HCT116 (cell line): ENCODE data around the gene TSPAN14. TPM values are rescaled to one million over a fixed set of nuclear protein-coding genes. Genes with fewer than 3 reads are reported as not detected.

Experiments used
- ATAC-seq: fragments of 200-7000 bp; cut with Tn5 transposase; 2 replicates; pipeline ENCODE4 v1.9.1; 2020; ENCODE audit warnings: mild to moderate bottlenecking, moderate library complexity
- BruUV-seq: library from RNA; stranded (reverse); fragments of 400-500 nt; replicated peaks from 2 replicates; lab custom pipeline; 2021; lab: Mats Ljungman, UMichigan
- CTCF ChIA-PET: fragments of 300-600 bp; sonication (Branson Sonifier 250); formaldehyde crosslinking; loops from one replicate; lab custom pipeline; 2021; ENCODE audit warnings: antibody characterized with exemption; lab: Charles Lee
- POLR2A ChIA-PET: fragments of 300-600, 350-600 bp; sonication (Branson Sonifier 250); formaldehyde crosslinking; loops from one replicate; lab custom pipeline; 2021; ENCODE audit warnings: antibody characterized with exemption; lab: Charles Lee
- RAD21 ChIA-PET, 2 experiments: fragments of 300-600 bp; sonication (Branson Sonifier 250); formaldehyde crosslinking; loops; one replicate each; lab custom pipeline; 2023; ENCODE audit warnings: low total read pairs in 2 of 2; ENCODE audit not compliant: uncharacterized antibody in 2 of 2, unreplicated experiment in 2 of 2, low non-redundant PET in 1 of 2; lab: Charles Lee
- DNase-seq: peaks from one replicate; pipeline ENCODE4 v3.0.0-alpha.2; 2010; ENCODE audit warnings: low read depth, low spot score
- H2AFZ ChIP-seq: fragments of 200-600 bp; shearing (Covaris generic), sonication (generic); 2 replicates; pipeline ENCODE4 v1.6.1; 2017; ENCODE audit warnings: low read depth, mixed run types, mixed read lengths, antibody characterized with exemption, low read length; ENCODE audit not compliant: poor library complexity, severe bottlenecking
- H3K27ac ChIP-seq: 2 replicates; pipeline ENCODE4 v1.5.1; 2012; ENCODE audit warnings: low read depth, low read length
- H3K27me3 ChIP-seq: fragments of 200-600 bp; sonication (generic); 2 replicates; pipeline ENCODE4 v1.6.1; 2016; ENCODE audit warnings: mixed run types, low read length, mixed read lengths; ENCODE audit not compliant: insufficient read depth
- H3K36me3 ChIP-seq, 2 experiments: fragments of 200-500 bp in 1 of 2; fragments of 200-600 bp in 1 of 2; sonication (Bioruptor generic) in 1 of 2; sonication (generic) in 1 of 2; 2 replicates each; pipeline versions ENCODE4 v1.5.1 to v1.6.1; 2014 to 2016; ENCODE audit warnings: low read length in 2 of 2, inconsistent platforms in 1 of 2, mixed read lengths in 1 of 2, mixed run types in 1 of 2; ENCODE audit not compliant: insufficient read depth in 2 of 2, control insufficient read depth in 1 of 2
- H3K4me1 ChIP-seq, 2 experiments: fragments of 200-600 bp in 1 of 2; sonication (generic) in 1 of 2; 2 replicates each; pipeline versions ENCODE4 v1.5.1 to v1.6.1; 2012 to 2017; ENCODE audit warnings: low read length in 2 of 2, inconsistent platforms in 1 of 2, mild to moderate bottlenecking in 1 of 2, mixed read lengths in 1 of 2, mixed run types in 1 of 2, moderate library complexity in 1 of 2; ENCODE audit not compliant: insufficient read depth in 2 of 2, control insufficient read depth in 1 of 2
- H3K4me2 ChIP-seq: fragments of 200-600 bp; sonication (generic); 2 replicates; pipeline ENCODE4 v1.6.1; 2017; ENCODE audit warnings: mixed run types, low read length, mixed read lengths
- H3K4me3 ChIP-seq, 2 experiments: fragments of 200-600 bp in 1 of 2; sonication (generic) in 1 of 2; replicated peaks in 1 of 2; 2 replicates each; pipeline ENCODE4 v1.5.1; 2011 to 2016; ENCODE audit warnings: low read length in 2 of 2, control low read depth in 1 of 2, low read depth in 1 of 2, mild to moderate bottlenecking in 1 of 2, mixed read lengths in 1 of 2, mixed run types in 1 of 2
- H3K79me2 ChIP-seq: fragments of 200-600 bp; sonication (generic); 2 replicates; pipeline ENCODE4 v1.6.1; 2017; ENCODE audit warnings: mild to moderate bottlenecking, mixed run types, low read length, moderate library complexity, mixed read lengths; ENCODE audit not compliant: insufficient read depth
- H3K9ac ChIP-seq: fragments of 200-600 bp; sonication (generic); 2 replicates; pipeline ENCODE4 v1.6.1; 2016; ENCODE audit warnings: low read length, mixed read lengths
- H3K9me2 ChIP-seq: fragments of 200-600 bp; sonication (generic), shearing (Covaris generic); 2 replicates; pipeline ENCODE4 v1.6.1; 2017; ENCODE audit warnings: mixed run types, mild to moderate bottlenecking, moderate library complexity; ENCODE audit not compliant: insufficient read depth
- H3K9me3 ChIP-seq, 2 experiments: fragments of 200-500 bp in 1 of 2; fragments of 200-600 bp in 1 of 2; sonication (Bioruptor generic) in 1 of 2; sonication (generic) in 1 of 2; 2 replicates each; pipeline ENCODE4 v1.6.1; 2014 to 2017; ENCODE audit warnings: low read length in 2 of 2, mixed read lengths in 2 of 2, inconsistent platforms in 1 of 2, low read depth in 1 of 2, mild to moderate bottlenecking in 1 of 2, mixed run types in 1 of 2, moderate library complexity in 1 of 2; ENCODE audit not compliant: control insufficient read depth in 1 of 2, insufficient read depth in 1 of 2
- H4K20me1 ChIP-seq: fragments of 200-600 bp; sonication (generic), shearing (Covaris generic); 2 replicates; pipeline ENCODE4 v1.6.1; 2017; ENCODE audit warnings: mixed run types, mild to moderate bottlenecking, moderate library complexity; ENCODE audit not compliant: insufficient read depth
- ATF3 ChIP-seq: IDR thresholded peaks from 2 replicates; pipeline ENCODE4 v1.6.1; 2012
- CBX3 ChIP-seq: IDR thresholded peaks from 2 replicates; pipeline ENCODE4 v1.6.1; 2012; ENCODE audit warnings: low read depth
- CEBPB ChIP-seq: IDR thresholded peaks from 2 replicates; pipeline ENCODE4 v1.6.1; 2012; ENCODE audit warnings: low read depth
- EGR1 ChIP-seq: IDR thresholded peaks from 2 replicates; pipeline ENCODE4 v1.6.1; 2012; ENCODE audit warnings: low read depth
- EZH2 ChIP-seq: fragments of 200-600 bp; sonication (generic); IDR thresholded peaks from 2 replicates; pipeline ENCODE4 v1.6.1; 2017; ENCODE audit warnings: antibody characterized with exemption, mixed run types
- FOSL1 ChIP-seq: IDR thresholded peaks from 2 replicates; pipeline ENCODE4 v1.6.1; 2012; ENCODE audit warnings: low read depth
- JUND ChIP-seq: IDR thresholded peaks from 2 replicates; pipeline ENCODE4 v1.6.1; 2012
- MAX ChIP-seq: IDR thresholded peaks from 2 replicates; pipeline ENCODE4 v1.6.1; 2012
- POLR2A ChIP-seq: IDR thresholded peaks from 2 replicates; pipeline ENCODE4 v1.7.0; 2011; ENCODE audit warnings: borderline replicate concordance; ENCODE audit not compliant: insufficient read depth, insufficient read length; ENCODE audit errors: extremely low read depth
- POLR2AphosphoS5 ChIP-seq: IDR thresholded peaks from 2 replicates; pipeline ENCODE4 v1.6.1; 2011; ENCODE audit warnings: mild to moderate bottlenecking, low read depth, low read length, moderate library complexity
- RAD21 ChIP-seq: IDR thresholded peaks from 2 replicates; pipeline ENCODE4 v1.6.1; 2012; ENCODE audit warnings: low read depth, mild to moderate bottlenecking
- SIN3A ChIP-seq: IDR thresholded peaks from 2 replicates; pipeline ENCODE4 v1.6.1; 2012; ENCODE audit warnings: low read depth
- SP1 ChIP-seq: IDR thresholded peaks from 2 replicates; pipeline ENCODE4 v1.6.1; 2012; ENCODE audit warnings: low read depth
- SRF ChIP-seq: IDR thresholded peaks from 2 replicates; pipeline ENCODE4 v1.6.1; 2012; ENCODE audit warnings: low read depth
- ZBTB33 ChIP-seq: IDR thresholded peaks from 2 replicates; pipeline ENCODE4 v1.6.1; 2011; ENCODE audit warnings: mild to moderate bottlenecking, low read length, moderate library complexity; ENCODE audit not compliant: insufficient replicate concordance; ENCODE audit errors: extremely low read depth
- intact Hi-C: fragments of 100-400 bp; cut with micrococcal nuclease; formaldehyde crosslinking; loops from 2 replicates; pipeline ENCODE4 v1.10.0; 2022
- total RNA-seq: library from RNA; stranded (reverse); gene quantifications from one replicate; pipeline ENCODE4 v1.2.1, GENCODE V29; 2021; ENCODE audit not compliant: unreplicated experiment
- TF ChIP-seq, protein P1 (sequence below): IDR thresholded peaks from 2 replicates; pipeline ENCODE4 v1.6.1; 2012; ENCODE audit warnings: low read depth

Gene TSPAN14
- total RNA-seq, 1 experiment from 2014 or later = 86.8 TPM

GRCh38 chr10:80485946-80486764 lies 32.0 kb downstream of the TSPAN14 start:
- RAD21 ChIA-PET = no interaction called here
- TF ChIP-seq EZH2 = no peak
- TF ChIP-seq SRF = no peak
- no peak for TF ChIP-seq ATF3
- no peak for TF ChIP-seq POLR2A
- no peak for TF ChIP-seq JUND
- no peak for TF ChIP-seq CEBPB
- TF ChIP-seq POLR2AphosphoS5 = no peak
- TF ChIP-seq RAD21 = no peak
- TF ChIP-seq, protein P1, sequence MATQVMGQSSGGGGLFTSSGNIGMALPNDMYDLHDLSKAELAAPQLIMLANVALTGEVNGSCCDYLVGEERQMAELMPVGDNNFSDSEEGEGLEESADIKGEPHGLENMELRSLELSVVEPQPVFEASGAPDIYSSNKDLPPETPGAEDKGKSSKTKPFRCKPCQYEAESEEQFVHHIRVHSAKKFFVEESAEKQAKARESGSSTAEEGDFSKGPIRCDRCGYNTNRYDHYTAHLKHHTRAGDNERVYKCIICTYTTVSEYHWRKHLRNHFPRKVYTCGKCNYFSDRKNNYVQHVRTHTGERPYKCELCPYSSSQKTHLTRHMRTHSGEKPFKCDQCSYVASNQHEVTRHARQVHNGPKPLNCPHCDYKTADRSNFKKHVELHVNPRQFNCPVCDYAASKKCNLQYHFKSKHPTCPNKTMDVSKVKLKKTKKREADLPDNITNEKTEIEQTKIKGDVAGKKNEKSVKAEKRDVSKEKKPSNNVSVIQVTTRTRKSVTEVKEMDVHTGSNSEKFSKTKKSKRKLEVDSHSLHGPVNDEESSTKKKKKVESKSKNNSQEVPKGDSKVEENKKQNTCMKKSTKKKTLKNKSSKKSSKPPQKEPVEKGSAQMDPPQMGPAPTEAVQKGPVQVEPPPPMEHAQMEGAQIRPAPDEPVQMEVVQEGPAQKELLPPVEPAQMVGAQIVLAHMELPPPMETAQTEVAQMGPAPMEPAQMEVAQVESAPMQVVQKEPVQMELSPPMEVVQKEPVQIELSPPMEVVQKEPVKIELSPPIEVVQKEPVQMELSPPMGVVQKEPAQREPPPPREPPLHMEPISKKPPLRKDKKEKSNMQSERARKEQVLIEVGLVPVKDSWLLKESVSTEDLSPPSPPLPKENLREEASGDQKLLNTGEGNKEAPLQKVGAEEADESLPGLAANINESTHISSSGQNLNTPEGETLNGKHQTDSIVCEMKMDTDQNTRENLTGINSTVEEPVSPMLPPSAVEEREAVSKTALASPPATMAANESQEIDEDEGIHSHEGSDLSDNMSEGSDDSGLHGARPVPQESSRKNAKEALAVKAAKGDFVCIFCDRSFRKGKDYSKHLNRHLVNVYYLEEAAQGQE = no peak
- TF ChIP-seq ZBTB33 = no peak
- TF ChIP-seq SIN3A = no peak
- TF ChIP-seq FOSL1 = no peak
- no peak for TF ChIP-seq EGR1
- no peak for TF ChIP-seq MAX
- TF ChIP-seq SP1 = no peak
- TF ChIP-seq CBX3 = no peak
- H3K9me2 ChIP-seq = no peaks in the 10 kb centered on the region
- no peak overlapping the region for H3K4me2 ChIP-seq
- POLR2A ChIA-PET = no interaction called here
- no peaks in the 10 kb centered on the region for H3K9me3 ChIP-seq
- H4K20me1 ChIP-seq = 0 out of 2 replicates have a peak, but pooled peaks cover 3% of the 10 kb centered on the region
- H2AFZ ChIP-seq = no peak overlapping the region
- ATAC-seq = no peak
- no TSS peak for BruUV-seq
- H3K36me3 ChIP-seq = peaks cover 4 to 8% of the 10 kb centered on the region in 2 experiments; a peak in 2 of 4 replicates
- H3K4me3 ChIP-seq = no peak overlapping the region
- H3K27ac ChIP-seq = no peak overlapping the region
- CTCF ChIA-PET = no interaction called here
- intact Hi-C loops = loop anchor here (2.0 kb wide), 1 partner anchor 13 kb away; no protein-coding TSS in a partner anchor
- peaks cover 98% of the 10 kb centered on the region for H3K79me2 ChIP-seq
- no peak overlapping the region for H3K9ac ChIP-seq
- H3K27me3 ChIP-seq = no peaks in the 10 kb centered on the region
- DNase-seq = no peak
- H3K4me1 ChIP-seq = peaks cover 41 to 66% of the 10 kb centered on the region in 2 experiments
